Right renal cortex interstitium (tissue), 3 donors: Measurements from ENCODE around the gene CARD9. TPM values are rescaled to one million over a fixed set of nuclear protein-coding genes. Genes with fewer than 3 reads are reported as not detected.

ENCODE experiments used
- DNase-seq, 3 donors: peaks; one replicate each; pipeline ENCODE4 v3.0.0-alpha.2; 2013; ENCODE audit warnings: low read depth in 3 of 3, low spot score in 2 of 3
- polyA plus RNA-seq, 3 donors: library from polyadenylated mRNA; unstranded; fragments of 120-200 nt; gene quantifications; one replicate each; pipeline ENCODE4 v1.2.1, GENCODE V29; 2013; ENCODE audit not compliant: insufficient read length in 3 of 3

Gene CARD9
- polyA plus RNA-seq, 3 donors: 1.5 to 1.7 (median 1.7) TPM

DNA sequence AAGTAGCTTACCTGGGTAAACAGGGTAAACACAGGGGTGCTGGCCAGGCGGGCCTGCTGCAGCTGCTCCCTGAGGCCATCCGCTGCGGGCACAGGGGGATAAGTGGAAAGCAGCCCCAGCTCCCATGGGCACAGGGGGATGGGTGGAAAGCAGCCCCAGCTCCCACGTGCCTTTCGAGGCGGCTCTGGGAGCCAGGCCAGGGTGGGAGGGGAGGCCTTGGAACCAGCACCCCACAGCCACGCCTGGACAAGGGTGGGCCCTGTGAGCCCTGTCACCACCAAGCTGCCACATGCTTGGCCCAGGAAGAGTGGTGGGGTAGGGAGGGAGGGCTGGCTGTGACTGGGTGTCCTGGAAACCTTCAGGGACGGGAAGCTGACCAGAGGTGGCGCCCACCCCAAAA is 7.8 kb upstream of the CARD9 start:
- no peak for DNase-seq

DNA sequence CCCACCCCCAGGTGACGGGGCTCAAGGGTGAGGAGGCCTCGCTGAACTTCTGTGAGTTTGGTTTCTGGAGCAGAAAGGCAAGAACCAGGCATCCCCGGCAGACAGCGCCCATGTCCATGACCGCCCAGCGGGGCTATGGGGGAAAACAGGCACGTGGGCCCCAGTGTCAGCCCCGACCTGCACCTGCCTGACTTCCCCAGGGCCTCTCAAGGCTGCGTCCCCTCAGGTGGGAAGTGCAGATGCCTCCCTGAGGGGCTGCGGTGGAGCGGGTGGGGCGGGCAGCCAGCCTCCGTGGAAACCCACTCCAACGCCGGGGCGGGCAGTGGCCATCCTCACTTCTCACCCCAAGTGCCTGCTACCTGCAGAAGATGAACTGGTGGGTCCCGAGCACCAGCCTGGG is 6.9 kb upstream of the CARD9 start:
- DNase-seq: no peak

- DNase-seq: no peak
Observed at GRCh38 chr9:136379891-136380290, 6.4 kb upstream of the CARD9 start.

DNA sequence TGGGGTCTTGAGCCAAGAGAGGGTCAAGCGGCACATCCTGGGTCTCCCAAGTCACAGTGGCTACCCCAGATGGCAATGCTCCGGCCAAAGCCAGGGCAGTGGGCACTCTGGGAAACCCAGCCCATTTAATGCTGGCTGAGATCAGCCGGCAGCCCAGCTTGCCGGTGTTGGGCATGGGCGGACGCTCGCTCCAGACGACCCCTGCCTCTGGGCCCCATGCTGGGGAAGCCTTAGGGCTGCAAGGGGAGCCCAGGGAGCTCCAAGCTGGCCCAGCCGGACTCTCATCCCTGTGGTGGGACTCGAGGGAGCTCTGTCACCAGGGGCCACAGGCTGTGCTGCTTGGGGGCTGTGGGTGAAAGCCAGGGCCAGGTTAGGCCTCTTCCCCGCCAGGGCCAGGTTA is 5.9 kb upstream of the CARD9 start:
- no peak for DNase-seq

DNA sequence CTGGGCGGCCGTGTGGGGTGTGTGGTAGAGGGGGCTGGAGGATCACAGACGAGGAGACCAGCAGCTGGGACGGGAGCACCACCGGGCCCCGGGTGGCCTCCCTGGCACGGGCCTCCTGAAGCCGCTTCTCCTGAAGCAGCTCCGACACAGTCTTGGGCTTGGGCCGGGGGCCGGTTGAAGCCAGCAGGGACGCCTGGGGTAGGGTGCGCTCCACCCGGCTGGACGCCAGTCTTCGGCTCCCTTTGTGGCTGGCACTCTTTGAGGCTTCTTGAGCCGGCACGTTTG is 5.5 kb upstream of the CARD9 start:
- no peak for DNase-seq

GRCh38 chr9:136378170-136379002 is 4.9 kb upstream of the CARD9 start:
- no peak for DNase-seq

DNA sequence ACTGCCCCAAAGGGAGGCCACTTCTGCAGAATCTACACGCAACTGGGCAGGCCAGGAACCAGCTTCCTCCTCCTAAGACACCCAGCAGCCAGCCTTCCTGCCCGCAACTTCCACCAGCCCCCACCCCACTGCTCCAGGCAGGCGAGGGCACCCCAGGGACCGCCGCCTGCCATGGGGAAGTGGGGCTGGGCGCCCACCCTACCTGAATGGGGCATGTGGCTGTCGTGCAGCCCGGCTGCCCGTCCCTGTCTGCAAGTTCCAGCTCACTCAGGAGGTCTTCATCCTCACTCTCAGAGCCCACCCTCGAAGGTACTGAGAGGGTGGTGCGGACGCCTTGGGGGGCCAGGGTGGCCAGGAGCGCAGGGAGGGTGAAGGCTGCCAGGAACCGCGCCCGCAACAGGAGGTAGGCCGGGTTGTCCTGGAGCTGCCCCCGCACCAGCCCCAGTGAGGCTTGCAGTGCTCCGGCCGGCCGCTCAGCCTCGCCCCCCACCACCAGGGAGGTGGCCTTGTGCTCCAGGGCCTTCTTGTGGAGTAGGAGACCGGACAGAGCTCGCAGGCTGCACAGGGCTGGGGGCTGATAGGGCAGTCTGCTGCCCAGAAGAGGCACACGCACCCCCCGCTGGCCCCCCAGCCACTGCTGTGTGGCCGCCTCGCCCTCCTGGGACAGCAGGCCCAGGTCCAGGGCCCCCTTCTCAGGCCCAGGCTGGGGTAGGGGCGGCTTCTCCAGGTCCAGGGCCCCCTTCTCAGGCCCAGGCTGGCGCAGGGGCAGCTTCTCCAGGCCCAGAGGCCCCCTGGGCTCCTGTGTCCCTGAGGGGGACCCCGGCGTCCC is 4.1 kb upstream of the CARD9 start:
- DNase-seq: no peak

DNA sequence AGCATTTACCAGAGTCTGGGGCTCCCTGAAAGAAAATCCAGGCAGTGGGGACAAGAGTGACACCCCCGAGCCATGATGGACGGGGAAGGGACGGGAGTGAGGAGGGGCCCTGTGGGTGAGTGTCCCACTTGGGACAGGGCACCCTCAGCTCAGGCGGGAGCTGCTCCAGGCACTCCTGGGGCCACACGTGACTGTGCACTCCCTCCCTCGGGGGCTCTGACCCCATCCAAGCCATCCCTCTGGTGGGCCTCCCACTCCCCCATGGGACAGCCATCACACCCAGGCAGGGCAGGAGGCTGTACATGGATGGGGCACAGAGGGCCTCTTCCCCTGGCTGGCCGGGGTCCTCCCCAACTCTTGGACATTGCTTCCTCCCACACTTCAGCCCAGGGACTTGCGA is 3.0 kb upstream of the CARD9 start:
- DNase-seq: no peak

DNA sequence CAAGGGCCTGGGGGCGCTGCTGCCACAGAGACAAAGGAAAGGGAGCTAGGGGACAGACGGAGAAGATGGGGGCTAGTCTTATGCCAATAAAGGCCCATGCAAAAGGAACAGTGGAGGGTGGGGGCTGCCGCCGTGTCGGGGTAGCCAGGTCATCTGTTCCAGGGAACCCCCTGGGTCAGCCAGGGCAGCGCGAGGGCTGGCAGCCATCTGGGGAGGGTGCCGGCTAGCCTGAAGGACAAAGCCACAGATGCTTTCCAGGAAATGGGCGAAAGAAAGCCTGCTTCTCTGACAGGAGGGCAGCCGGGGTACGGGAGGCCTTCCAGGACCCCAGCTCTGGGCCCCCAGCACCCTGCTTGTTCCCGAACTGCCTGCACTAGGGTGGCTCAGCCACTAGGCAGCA is 1.6 kb upstream of the CARD9 start:
- no peak for DNase-seq

DNA sequence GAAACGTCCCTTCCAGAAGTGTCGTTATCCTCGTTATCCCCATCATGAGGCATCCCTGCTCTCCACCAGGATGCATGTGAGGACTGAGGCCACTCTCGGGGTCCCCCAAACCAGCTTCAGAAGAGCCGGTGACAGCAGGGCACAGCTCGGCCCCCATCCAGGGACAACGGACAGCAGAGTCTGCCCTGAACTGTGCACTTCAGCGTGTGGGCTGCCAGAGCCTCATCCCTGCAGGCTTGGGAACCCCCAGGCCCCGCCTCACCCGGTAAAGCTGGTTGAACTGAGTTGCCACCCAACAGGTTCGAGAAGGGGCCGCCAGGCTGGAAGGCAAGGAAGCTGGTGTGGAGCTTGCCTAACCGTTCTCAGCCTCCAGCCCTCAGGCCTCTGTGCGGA is 710 bp upstream of the CARD9 start:
- no peak for DNase-seq

DNA sequence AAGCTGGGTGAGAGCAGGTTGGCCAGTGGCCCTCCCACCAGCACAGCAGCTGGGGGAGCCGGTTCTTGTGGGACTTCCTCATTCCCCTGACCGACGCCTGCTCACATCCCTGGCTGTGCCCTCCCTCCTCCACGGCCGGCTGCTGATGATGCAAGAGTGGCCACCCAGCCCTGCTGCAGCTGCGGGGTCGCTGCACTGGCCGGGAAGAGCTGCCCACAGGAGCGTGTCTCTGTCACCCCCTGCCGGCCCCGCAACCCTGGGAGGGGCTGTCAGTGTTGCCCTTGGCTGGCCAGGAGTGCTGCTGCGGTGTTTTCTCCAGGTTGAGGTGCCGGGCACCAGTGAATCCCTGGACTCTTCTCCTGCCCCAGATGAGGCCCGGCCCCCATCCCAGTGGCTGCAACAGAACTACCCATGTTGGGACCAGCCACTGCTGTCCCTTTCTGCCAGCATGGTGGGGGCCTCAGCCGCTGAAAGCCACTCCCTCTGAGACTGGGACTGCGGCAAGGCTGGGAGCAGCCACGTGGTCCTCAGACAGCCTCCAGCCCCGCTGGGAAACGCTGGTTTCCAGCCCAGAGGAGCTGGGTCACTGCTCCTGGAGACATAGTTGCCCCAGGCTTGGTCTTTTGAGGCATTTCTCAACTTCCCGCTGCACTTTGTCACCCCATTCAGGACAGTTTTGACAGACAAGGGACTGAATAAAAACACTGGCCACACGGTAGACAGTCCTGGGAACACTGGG is 739 bp downstream of the CARD9 start:
- DNase-seq: no peak

- DNase-seq: no peak
Observed at GRCh38 chr9:136372006-136372405, 1.5 kb downstream of the CARD9 start.

GRCh38 chr9:136371533-136371880 is 2.0 kb downstream of the CARD9 start:
- no peak for DNase-seq

GRCh38 chr9:136370687-136371532 is 2.6 kb downstream of the CARD9 start:
- DNase-seq: no peak

DNA sequence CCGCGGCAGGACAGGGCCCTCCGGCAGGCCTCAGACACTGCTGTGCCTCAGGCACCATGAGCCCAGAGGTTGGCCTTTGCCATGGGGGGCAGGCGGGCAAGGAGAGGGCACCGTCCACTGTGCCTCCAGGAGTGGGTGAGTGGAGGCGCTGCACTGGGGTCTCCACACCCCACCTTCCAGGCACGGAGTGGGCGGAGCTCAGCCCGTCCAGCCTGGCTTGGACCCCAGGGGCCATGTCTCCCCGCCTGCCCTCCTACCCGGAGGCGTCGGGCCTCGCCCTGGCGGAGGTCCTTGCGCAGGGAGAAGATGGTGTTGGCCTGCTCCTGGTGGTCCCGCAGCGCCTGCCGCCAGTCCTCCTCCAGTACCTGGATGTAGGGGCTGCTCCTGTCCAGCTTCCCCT is 3.4 kb downstream of the CARD9 start:
- no peak for DNase-seq

GRCh38 chr9:136368190-136368589 is 5.3 kb downstream of the CARD9 start:
- no peak for DNase-seq

- no peak for DNase-seq
Observed at GRCh38 chr9:136367296-136368145, 5.9 kb downstream of the CARD9 start.

DNA sequence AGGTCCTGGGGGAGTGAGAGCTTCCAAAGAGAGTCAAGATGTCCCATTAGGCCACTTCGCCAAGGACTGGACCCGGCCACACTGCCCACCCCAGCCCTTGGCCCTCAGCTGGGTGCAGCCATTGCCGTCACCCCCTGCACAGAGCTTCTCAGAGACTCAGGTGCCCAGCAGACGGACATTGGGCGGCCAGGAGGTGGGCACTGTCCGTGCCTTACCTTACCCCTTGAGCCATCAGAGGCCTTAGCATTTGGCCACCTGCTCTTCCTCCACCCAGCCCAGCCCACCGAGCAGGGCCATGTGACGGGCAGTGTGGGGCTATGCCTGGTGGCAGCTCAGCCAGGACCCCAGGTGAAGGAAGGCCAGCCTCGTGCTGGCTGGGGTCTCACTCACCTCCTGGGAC is 6.6 kb downstream of the CARD9 start:
- DNase-seq: no peak

- DNase-seq: no peak
Observed at GRCh38 chr9:136365775-136366222, 7.7 kb downstream of the CARD9 start.
